LoVo (cell line): ENCODE measurements around the gene MAP3K10.

ENCODE experiments used
- DNase-seq: peaks from one replicate; pipeline ENCODE4 v3.0.0-alpha.2; 2016; ENCODE audit warnings: low spot score

Gene MAP3K10

GRCh38 chr19:40249781-40250180 lies 58.6 kb downstream of the MAP3K10 start:
- no peak for DNase-seq

- DNase-seq, result no peak
These were observed 60.0 kb downstream of the MAP3K10 start for GRCh38 chr19:40251244-40251643.

GRCh38 chr19:40251991-40252390 lies 60.8 kb downstream of the MAP3K10 start:
- DNase-seq, result no peak

DNA sequence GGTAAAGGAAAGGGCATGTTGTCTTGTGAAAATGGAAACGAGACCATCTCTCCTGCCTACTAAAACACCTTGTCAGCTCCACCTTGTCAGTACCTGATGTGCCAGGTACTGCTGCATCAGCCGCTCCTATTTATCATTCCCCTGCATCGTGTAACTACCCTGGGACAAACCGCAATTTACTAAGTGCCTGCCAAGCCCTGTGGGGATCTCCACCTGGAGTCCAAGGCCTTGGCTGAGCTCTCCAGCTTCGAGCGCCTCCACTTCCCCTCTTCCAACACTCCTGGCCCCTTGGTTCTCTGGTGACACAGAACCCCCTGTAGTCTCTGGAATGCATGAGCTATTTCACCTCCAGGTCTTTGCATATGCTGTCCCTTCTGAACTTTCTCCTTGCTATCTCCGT lies 61.2 kb downstream of the MAP3K10 start:
- no peak for DNase-seq

DNA sequence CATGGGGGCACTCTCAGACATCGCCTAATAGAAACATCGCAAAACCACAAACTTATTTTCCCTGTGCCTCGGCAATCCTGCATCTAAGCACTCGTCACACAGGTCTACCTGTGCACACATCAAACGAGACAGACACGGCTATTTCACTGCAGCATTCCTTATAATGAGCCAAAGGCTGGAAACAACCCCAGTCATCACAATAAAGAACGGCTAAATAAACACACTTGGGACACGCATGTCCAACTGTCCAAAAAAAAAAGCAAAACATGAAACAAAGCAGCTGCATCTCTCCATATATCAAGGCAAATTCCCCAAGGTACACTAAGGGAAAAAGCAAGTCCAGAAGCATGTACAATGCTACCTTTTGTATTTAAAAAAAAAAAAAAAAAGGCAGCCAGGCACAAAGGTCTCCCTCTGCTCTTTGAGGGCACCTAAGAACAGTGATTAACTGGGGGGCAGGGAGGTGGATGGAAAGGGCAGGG lies 62.4 kb downstream of the MAP3K10 start:
- no peak for DNase-seq

GRCh38 chr19:40254714-40255418 lies 63.6 kb downstream of the MAP3K10 start:
- DNase-seq, result no peak

DNA sequence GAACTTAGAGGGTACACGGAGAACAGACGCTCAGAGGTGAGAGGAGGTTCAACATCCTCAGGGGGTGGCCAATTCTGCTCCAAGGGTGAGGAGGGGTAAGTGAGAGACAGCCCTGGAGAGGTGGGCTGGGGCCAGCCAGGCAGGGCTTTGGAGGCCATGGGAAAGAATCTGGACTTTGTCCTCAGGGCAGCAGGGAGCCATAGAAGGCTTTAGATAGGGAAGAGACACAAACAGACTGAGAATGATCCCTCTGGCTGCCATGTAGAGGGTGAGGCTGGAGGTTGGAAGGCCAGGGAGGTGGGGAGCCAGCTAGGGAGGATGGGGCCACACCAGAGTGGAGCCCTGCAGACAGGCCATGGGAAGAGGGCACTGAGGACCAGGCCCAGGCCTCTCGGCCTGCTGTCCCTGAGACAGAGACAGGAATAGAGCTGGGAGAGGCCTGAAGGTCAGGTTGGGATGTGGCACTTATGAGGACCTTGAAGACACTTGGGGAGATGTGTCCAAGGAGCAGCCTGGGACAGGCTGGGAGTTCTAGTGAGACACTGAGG lies 64.5 kb downstream of the MAP3K10 start:
- no peak for DNase-seq

DNA sequence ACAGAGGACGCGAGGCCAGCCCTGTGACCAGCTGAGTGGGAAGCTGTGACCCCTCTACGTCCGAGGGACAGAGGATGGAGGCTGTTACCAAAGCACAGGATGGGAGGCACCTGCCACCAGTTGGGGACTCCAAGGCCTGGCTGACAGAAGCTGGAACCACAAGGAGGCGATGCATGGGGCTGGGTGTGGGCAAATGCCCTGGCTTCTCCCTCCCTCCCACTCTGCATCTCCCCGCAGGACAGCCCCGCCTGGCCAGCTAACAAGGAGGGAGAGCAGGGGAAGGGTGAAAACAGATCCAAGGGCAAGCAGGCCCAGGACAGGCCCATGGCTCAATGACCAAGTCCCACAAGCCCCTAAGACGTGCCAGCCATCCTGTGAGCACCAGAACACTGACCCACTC lies 65.3 kb downstream of the MAP3K10 start:
- no peak for DNase-seq

DNA sequence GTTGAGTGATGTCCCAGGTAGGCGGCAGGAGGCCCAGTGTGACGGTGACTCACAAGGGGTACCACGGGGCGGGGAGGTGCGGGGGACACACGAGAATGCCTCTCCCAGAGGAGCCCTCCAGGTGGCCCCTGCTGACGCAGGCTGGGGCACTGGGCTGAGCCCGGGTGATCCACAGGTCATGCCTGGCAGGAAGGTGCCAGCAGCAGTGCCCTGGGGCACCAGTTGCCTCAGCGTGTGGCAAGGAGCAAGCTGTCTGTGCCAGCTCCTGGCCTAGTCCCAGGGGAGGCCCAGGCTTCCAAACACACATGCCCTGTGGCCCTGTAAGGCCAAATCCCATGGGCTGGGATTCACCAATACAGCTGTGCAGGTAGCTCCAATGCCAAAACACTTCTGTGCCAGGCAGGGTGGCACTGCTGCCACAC lies 65.9 kb downstream of the MAP3K10 start:
- DNase-seq, result no peak

DNA sequence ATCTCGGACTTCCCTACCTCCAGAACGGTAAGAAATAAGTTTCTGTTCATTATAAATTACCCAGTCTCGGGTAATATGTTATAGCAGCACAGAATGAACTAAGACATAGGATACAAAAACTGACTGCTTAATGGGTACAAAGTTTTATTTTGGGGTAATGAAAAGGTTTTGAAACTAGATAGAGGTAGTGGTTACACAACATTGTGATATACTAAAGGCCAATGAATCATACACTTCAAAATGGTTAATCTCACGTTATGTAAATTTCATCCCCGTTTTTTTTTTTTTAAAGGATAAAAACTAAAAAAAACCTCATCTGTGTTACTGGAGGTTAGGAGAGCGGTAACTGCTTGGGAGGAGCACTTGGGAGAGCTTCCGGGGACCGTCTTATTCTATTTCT lies 70.4 kb downstream of the MAP3K10 start:
- DNase-seq, result no peak

GRCh38 chr19:40262422-40262821 lies 71.2 kb downstream of the MAP3K10 start:
- DNase-seq, result no peak

GRCh38 chr19:40263440-40264313 lies 72.5 kb downstream of the MAP3K10 start:
- no peak for DNase-seq

DNA sequence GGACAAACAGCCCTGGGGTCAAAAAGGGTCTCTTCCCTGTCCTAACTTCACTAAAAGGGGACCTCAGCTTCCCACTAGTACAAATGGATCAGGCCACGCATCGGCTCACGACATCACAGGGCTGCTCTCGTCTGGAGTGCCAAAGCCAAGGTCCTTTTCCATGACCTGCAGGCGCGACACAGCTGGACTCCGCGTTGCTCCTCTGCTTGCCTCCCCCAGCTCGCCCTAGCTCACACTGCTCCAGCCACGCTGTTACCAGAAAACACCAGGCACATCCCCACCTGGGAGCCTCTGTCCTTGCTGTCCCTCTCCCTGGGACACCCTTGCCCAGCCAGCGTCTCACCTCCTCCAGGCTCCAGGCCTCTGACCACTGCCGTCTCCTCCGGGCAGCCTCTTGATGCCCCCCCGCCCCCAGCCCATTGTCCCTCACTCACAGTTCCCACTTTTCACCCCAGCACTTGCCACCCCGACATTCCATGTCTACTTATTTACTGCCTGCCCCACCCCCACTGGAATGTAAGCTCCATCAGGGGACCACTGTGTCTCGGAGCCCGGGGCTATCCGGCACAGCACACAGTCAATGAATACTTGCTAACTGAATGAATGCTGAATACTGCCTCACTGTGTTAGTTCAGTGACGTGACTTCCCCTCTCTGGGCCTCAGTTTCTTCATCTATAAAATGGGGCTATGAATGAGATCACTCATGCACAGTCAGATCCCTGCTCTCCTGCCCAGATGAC lies 73.3 kb downstream of the MAP3K10 start:
- DNase-seq, result no peak
